IMR-90 (cell line): Measurements from ENCODE around the gene NFKBIE.

ENCODE experiments used
- CTCF ChIP-seq: conservative IDR thresholded peaks from 2 replicates; pipeline ENCODE4 v1.5.1; 2012; ENCODE audit warnings: mild to moderate bottlenecking, low read depth, low read length, improper control_type of control experiment
- USF2 ChIP-seq: fragments of 150-350 bp; IDR thresholded peaks from 2 replicates; pipeline ENCODE4 v1.6.1; 2017; ENCODE audit warnings: mild to moderate bottlenecking, antibody characterized with exemption, low read length, low read depth

- TF ChIP-seq CTCF: no peak
- no peak for TF ChIP-seq USF2
These were observed 8.7 kb downstream of the NFKBIE start for GRCh38 chr6:44256775-44257024.
